Skeletal muscle tissue (tissue), 4 donors: ENCODE data around the gene PKD2L1. TPM values are rescaled to one million over a fixed set of nuclear protein-coding genes. Genes with fewer than 3 reads are reported as not detected.
A peak's percentile ranks its signal among the peaks of the same experiment; 100 is the strongest.
"Not testable (repeated sequence)": the region's sequence is repeated elsewhere in the genome, so short reads cannot be mapped to it uniquely, and the experiment has no call there.

Experiments
- H3K27ac ChIP-seq: one replicate; pipeline ENCODE4 v1.7.0; 2013; ENCODE audit warnings: mild to moderate bottlenecking, low read depth, low read length, inconsistent platforms
- H3K27me3 ChIP-seq, 3 donors: one replicate each; pipeline ENCODE4 v1.7.0; 2013; ENCODE audit warnings: low read length in 3 of 3; ENCODE audit not compliant: control insufficient read depth in 3 of 3, insufficient read depth in 3 of 3
- H3K36me3 ChIP-seq, 3 donors: one replicate each; pipeline ENCODE4 v1.7.0; 2013; ENCODE audit warnings: low read length in 3 of 3; ENCODE audit not compliant: control insufficient read depth in 3 of 3, insufficient read depth in 3 of 3
- H3K4me1 ChIP-seq, 3 donors: one replicate each; pipeline ENCODE4 v1.7.0; 2013; ENCODE audit warnings: low read length in 3 of 3, mild to moderate bottlenecking in 3 of 3; ENCODE audit not compliant: control insufficient read depth in 3 of 3, insufficient read depth in 3 of 3
- H3K4me3 ChIP-seq, 3 donors: one replicate each; pipeline ENCODE4 v1.7.0; 2013; ENCODE audit warnings: low read length in 3 of 3
- H3K9ac ChIP-seq, 3 donors: one replicate each; pipeline ENCODE4 v1.7.0; 2013; ENCODE audit warnings: low read length in 3 of 3, mild to moderate bottlenecking in 3 of 3, moderate library complexity in 2 of 3, low read depth in 1 of 3
- H3K9me3 ChIP-seq, 3 donors: one replicate each; pipeline ENCODE4 v1.7.0; 2013; ENCODE audit warnings: low read length in 3 of 3; ENCODE audit not compliant: control insufficient read depth in 3 of 3
- total RNA-seq: library from RNA; depleted of rRNA; stranded (reverse); fragments of >200 nt; gene quantifications from one replicate; pipeline ENCODE4 v1.2.3, GENCODE V29; 2014
- donor health status: Osteomylitis.

Gene PKD2L1
- total RNA-seq = not detected

DNA sequence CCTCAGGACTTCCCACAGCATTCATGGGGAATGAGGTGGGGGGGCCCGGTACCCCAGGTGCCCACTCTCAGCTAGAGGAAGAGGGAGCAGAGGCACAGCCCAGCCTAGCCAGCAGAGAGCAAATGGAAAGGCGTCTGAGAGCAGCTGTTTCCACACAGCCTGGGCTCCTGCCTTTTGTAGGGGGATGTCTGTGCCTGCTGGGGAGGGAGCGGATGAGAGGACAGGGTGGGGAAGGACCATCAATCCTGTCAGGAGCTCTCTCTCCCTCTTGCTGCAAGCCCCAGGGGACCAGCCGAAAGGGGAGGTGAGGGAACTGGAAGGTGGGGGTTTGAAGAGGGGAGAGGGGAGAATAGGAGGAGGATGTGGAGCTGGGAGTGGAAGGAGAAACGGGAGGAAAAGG lies at the start of gene PKD2L1:
Gene PKD2L1 (minus strand): TSS at position 150 of the 400 bp plus-strand sequence. CDS start 125 bp downstream, at position 25.
- H3K9me3 ChIP-seq = no peaks in the 10 kb centered on the region
- H3K27me3 ChIP-seq = peaks cover 16 to 28% (median 20%) of the 10 kb centered on the region in 3 donors

DNA sequence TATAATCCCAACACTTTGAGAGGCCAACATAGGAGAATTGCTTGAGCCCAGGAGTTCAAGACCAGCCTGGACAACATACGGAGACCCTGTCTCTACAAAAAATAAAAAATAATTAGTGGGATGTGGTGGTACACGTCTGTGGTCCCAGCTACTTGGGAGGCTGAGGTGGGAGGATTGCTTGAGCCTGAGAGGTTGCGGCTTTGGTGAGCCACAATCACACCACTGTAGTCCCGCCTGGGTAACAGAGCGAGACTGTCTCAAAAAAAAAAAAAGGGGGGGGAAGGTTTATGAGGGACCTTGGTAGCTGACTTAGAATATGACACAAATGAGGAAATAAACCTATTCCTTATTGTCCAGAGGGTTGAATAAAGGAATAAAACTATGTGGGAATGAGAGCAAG lies 47.8 kb upstream of the PKD2L1 start:
- Histone ChIP-seq H3K27ac (no peak overlapping the region), H3K36me3 (peaks cover 5 to 13% (median 7%) of the 10 kb centered on the region in 3 donors), H3K9me3 (no peaks in the 10 kb centered on the region), H3K4me1 (peaks cover 13 to 19% (median 15%) of the 10 kb centered on the region in 3 donors), H3K27me3 (no peaks in the 10 kb centered on the region), H3K9ac (no peak overlapping the region), H3K4me3 (no peak overlapping the region)

More for the DNA sequence above, at the start of gene PKD2L1:
- Histone ChIP-seq H3K4me1 (peaks cover 10 to 15% (median 12%) of the 10 kb centered on the region in 3 donors), H3K9ac (no peak within 1 kb of the TSS), H3K4me3 (no peak within 1 kb of the TSS), H3K27ac (no peak within 1 kb of the TSS), H3K36me3 (no peaks in the 10 kb centered on the region)

DNA sequence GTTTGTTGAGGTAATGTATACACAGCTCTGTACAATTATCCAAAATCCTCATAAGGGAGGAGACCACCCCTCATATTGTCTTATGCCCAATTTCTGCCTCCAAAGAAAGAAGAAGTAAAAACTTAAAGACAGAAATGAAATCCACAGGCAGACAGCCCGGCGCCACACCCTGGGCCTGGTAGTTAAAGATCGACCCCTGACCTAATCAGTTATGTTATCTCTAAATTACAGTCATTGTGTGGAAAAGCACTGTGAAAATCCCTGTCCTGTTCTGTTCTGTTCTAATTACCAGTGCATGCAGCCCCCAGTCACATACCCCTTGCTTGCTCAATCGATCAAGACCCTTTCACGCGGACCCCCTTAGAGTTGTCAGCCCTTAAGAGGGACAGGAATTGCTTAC lies 46.6 kb upstream of the PKD2L1 start:
- H3K36me3 ChIP-seq, H3K27ac ChIP-seq, H3K27me3 ChIP-seq, H3K9ac ChIP-seq, H3K9me3 ChIP-seq, H3K4me3 ChIP-seq: not testable (repeated sequence)
- H3K4me1 ChIP-seq = peaks cover 25 to 29% (median 25%) of the 10 kb centered on the region in 3 donors

DNA sequence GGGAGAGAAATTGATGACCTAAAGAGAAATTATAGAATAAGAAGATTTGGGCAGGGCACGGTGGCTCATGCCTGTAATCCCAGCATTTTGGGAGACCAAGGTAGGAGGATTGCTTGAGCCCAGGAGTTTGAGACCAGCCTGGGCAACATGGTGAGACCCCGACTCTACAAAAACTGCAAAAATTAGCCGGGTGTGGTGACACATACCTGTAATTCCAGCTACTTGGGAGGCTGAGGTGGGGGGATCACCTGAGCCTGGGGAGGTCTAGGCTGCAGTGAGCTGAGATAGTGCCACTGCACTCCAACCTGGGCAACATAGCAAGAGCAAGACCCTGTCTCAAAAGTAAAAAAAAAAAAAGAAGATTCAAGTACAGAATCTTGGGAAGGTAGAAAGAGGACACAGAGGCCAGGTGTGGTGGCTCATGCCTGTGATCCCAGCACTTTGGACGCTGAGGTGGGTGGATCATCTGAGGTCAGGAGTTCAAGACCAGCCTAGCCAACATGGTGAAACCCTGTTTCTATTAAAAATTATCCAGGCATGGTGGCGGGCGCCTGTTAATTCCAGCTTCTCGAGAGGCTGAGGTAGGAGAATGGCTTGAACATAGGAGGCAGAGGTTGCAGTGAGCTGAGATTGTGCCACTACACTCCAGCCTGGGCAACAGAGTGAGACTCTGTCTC lies 44.8 kb upstream of the PKD2L1 start:
- H3K9ac ChIP-seq = peak overlapping the region; percentile 92 to 100 (median 94)
- H3K27me3 ChIP-seq, H3K36me3 ChIP-seq, H3K9me3 ChIP-seq: not testable (repeated sequence)
- peak overlapping the region; percentile 82 to 98 (median 90) for H3K4me3 ChIP-seq
- peak overlapping the region; percentile 100 for H3K27ac ChIP-seq
- peaks cover 43 to 48% (median 43%) of the 10 kb centered on the region in 3 donors for H3K4me1 ChIP-seq

DNA sequence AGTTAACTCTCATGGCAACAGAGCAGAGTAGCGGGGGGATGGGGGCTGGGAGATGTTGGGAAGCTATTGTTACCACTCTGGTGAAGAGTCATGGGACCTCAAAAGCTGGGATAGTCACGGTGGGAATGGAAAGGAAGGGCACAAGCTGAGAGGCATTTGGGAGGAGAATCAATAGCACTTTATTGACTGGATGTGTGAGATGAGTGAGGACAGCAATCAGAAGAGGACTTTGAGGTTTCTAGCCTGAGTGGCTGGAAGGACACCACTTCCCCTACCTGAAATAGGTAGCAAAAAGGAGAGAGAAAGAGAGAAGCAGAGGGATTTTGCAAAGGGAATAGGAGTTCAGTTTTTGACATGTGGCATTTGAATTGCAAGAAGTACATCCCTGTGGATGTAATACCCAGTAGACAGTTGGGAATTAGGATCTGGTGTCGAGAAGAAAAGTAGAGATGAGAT lies 44.2 kb upstream of the PKD2L1 start:
- Histone ChIP-seq H3K9me3 (no peaks in the 10 kb centered on the region), H3K27ac (peak overlapping the region; percentile 100), H3K9ac (peak overlapping the region; percentile 92 to 100 (median 94)), H3K4me1 (peaks cover 43 to 48% (median 44%) of the 10 kb centered on the region in 3 donors), H3K36me3 (no peaks in the 10 kb centered on the region), H3K4me3 (peak overlapping the region; percentile 82 to 98 (median 90)), H3K27me3 (no peaks in the 10 kb centered on the region)

DNA sequence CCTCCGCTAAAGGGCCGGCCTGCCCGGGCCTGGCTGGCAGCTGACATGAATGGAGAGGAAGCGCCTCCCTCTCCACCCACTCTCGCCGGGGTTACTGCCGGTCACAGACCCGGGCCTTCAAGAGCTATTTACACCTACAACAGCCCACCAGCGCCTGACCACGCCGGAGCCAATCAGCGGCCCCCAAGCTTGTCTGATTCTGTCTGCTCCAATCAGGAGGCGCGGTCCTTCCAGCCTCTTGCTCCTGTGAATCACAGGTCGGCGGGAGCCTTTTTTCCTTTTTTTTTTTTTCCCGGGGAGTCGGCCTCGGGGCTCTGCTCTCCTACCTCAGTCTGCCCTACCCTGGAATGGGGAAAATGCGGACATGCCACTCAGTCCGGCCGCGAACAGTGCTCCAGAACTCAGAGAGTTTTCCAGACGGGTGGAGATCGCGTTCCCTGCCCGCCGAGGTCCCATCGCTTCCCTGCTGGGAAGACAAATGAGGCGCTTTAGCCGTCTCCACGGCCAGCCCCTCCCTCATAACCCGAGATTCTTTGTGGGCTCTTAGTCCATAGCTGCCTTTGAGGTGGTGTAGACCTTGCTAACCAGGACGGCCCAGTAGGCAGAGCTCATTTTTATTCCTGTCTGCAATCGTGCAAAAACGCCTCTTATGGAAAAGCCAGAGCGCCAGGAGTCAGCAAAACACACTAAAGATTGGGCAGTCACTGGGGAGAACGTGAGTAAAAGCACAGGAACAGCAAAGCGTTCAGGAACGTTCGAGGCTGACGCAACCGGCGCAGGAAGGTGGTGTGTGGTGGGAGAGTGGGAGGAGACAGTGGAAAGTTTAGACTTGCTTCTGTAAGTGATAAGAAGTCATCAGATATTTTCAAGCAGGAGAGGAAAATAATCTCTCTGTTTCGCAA lies 43.5 kb upstream of the PKD2L1 start:
- Histone ChIP-seq H3K9ac (peak overlapping the region; percentile 92 to 100 (median 94)), H3K27ac (peak overlapping the region; percentile 100), H3K36me3 (no peaks in the 10 kb centered on the region), H3K27me3 (no peaks in the 10 kb centered on the region), H3K9me3 (no peaks in the 10 kb centered on the region), H3K4me3 (peak overlapping the region; percentile 82 to 98 (median 90)), H3K4me1 (peaks cover 43 to 48% (median 44%) of the 10 kb centered on the region in 3 donors)

DNA sequence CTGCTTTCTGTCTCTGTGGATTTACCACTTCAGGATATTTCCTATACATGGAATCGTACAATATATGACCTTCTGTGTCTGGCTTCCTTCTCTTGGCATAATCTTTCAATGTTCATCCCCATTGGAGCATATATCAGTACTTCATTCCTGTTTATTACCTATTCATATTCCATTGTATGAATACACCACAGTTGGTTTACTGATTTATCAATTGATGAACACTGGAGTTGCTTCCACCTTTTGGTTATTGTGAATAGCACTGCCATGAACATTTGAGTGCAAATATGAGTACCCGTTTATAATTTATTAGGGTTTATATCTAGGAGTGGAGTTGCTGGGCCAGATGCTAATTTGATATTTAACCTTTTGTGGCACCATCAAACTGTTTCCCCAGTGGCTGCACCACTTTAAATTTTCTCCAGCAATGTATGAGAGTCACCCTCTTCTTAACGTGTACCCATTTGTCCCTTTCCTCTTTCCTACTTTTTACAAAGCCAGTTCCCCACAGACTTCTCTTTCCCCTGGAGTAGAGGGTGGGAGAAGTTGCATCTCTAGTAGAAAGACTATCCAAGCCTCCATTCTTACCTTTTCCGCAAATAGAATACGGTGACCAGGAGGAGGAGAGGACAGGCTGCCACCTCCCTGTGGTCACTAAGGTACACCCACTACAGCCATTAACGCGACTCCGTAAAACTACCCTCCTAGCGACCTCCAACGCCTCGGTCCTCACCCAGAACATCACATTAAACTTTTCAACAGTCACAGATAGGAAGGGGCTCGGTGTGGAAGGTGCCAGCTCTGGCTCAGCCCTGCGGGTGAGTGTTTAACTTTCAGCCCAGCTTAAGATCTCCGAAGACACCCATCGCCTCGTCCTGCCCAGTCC lies 42.6 kb upstream of the PKD2L1 start:
- Histone ChIP-seq H3K27ac (peak overlapping the region; percentile 100), H3K9ac (peak overlapping the region; percentile 79 to 100 (median 94)), H3K36me3 (no peaks in the 10 kb centered on the region), H3K4me3 (peak overlapping the region; percentile 82 to 98 (median 90)), H3K9me3 (no peaks in the 10 kb centered on the region), H3K27me3 (no peaks in the 10 kb centered on the region), H3K4me1 (peaks cover 43 to 48% (median 44%) of the 10 kb centered on the region in 3 donors)

DNA sequence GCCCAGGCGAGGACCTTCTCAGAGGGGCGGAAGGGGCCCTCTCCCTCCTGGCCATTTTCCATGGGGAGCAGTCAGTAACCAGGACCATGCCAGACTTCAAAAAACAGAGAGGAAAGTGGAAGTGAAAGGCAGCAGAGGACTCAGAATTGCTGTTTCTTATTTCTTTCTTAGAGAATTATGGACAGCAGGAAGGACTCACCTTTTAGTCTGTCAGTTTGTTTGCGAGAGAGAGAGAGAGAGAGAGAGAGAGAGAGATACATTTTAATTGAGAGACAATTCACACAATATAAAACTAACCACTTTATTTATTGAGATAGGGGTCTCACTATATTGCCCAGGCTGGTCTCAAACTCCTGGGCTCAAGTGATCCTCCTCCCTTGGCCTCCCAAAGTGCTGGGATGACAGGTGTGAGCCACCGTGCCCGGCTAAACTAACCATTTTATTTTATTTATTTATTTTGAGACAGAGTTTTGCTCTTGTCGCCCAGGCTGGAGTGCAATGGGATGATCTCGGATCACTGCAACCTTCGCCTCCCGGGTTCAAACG lies 41.5 kb upstream of the PKD2L1 start:
- peak overlapping the region in 2 of 3 donors; percentile 0 to 57 for H3K4me3 ChIP-seq
- H3K9me3 ChIP-seq = no peaks in the 10 kb centered on the region
- H3K9ac ChIP-seq = peak overlapping the region; percentile 78 to 80 (median 79)
- peak overlapping the region; percentile 100 for H3K27ac ChIP-seq
- H3K27me3 ChIP-seq = no peaks in the 10 kb centered on the region
- H3K36me3 ChIP-seq = no peaks in the 10 kb centered on the region
- H3K4me1 ChIP-seq = peaks cover 43 to 48% (median 44%) of the 10 kb centered on the region in 3 donors
